OCI-LY3 (cell line): Measurements from ENCODE around the gene S100A16.

Experiments
- CTCF ChIP-seq: fragments of 200-600, 300-600 bp; sonication (generic); IDR thresholded peaks from 2 replicates; pipeline ENCODE4 v1.5.1; 2014; ENCODE audit warnings: antibody characterized with exemption, low read length, low read depth
- EZH2phosphoT487 ChIP-seq: fragments of 200-600 bp; shearing (Covaris generic); IDR thresholded peaks from 2 replicates; pipeline ENCODE4 v1.6.1; 2018; ENCODE audit warnings: antibody characterized with exemption, mixed run types, low read depth

- TF ChIP-seq CTCF = no peak
- no peak for TF ChIP-seq EZH2phosphoT487
These were observed 48.9 kb downstream of the S100A16 start for GRCh38 chr1:153563991-153564390.
